PC-3 (cell line): ENCODE measurements around the gene MAGI2.

ENCODE experiments used
- CTCF ChIP-seq: fragments of 300-600 bp; sonication (generic); conservative IDR thresholded peaks from 2 replicates; pipeline ENCODE4 v1.5.1; 2017; ENCODE audit warnings: antibody characterized with exemption, low read depth, mild to moderate bottlenecking, low read length
- EZH2 ChIP-seq: fragments of 300-600 bp; sonication (generic); IDR thresholded peaks from one replicate; pipeline ENCODE4 v1.6.1; 2017; ENCODE audit warnings: antibody characterized with exemption, mild to moderate bottlenecking, low read length; ENCODE audit not compliant: unreplicated experiment

- no peak for TF ChIP-seq CTCF
- TF ChIP-seq EZH2 = no peak
Observed at GRCh38 chr7:78355834-78356233, 1097.6 kb downstream of the MAGI2 start.
